ENCODE measurements around the gene WWOX. TPM values are rescaled to one million over a fixed set of nuclear protein-coding genes. Genes with fewer than 3 reads are reported as not detected.

The WWOX gene
- total RNA-seq, 1 experiment from 2014 or later: 15.6 TPM

DNA sequence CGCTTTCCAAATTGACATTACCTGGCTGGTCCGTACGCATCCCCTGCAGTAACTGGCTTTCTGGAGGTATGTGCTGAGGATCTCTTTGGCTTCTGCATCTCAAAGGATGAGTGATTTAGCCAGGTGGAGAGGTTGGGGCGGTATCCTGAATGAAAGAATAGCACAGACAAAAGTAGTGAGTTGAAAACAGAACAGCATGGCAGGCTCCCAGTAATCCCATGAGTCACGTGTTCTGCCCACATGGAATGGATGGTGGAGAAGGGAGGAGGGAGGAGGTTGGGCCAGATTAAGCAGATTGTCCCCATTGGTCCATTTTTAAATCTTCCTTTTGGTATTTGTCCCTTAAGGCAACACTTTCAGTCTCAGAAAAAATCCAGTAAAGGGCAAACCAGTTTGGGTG, 176.0 kb downstream of the WWOX start:
- Histone ChIP-seq H3K27me3 (ENCODE audit: insufficient read depth, low read length) (no peaks in the 10 kb centered on the region), H2BK5ac (ENCODE audit: insufficient read length, low read length) (no peak overlapping the region), H2BK120ac (ENCODE audit: low read depth, low read length, poor library complexity, severe bottlenecking) (no peak overlapping the region), H3K4ac (ENCODE audit: low read depth, low read length) (no peak overlapping the region), H4K20me1 (ENCODE audit: control insufficient read depth, insufficient read depth, insufficient read length) (no peaks in the 10 kb centered on the region), H3T11ph (ENCODE audit: low read length) (no peak overlapping the region), H2BK15ac (ENCODE audit: low read depth, low read length) (no peak overlapping the region), H3K79me1 (ENCODE audit: insufficient read depth, low read depth, low read length, poor library complexity, severe bottlenecking) (no peaks in the 10 kb centered on the region), H3K9me3 (ENCODE audit: control insufficient read depth, low read depth, low read length) (no peaks in the 10 kb centered on the region), H3K27ac (ENCODE audit: insufficient read length, low read depth, low read length) (no peak overlapping the region), H3K23me2 (ENCODE audit: insufficient read length, low read depth, low read length, poor library complexity, severe bottlenecking) (no peaks in the 10 kb centered on the region), H2BK12ac (ENCODE audit: insufficient read length, low read depth, low read length) (no peak overlapping the region), H4K8ac (replicated peaks; ENCODE audit: insufficient read length, low read depth, low read length) (no peak overlapping the region), H3K14ac (ENCODE audit: insufficient read depth, low read length) (no peak overlapping the region), H3K9ac (ENCODE audit: extremely low read depth, insufficient read length, low read length) (no peak overlapping the region), H4K91ac (ENCODE audit: insufficient read length, low read depth, low read length) (no peak overlapping the region), H2BK20ac (ENCODE audit: low read depth, low read length, poor library complexity, severe bottlenecking) (no peak overlapping the region), H4K5ac (ENCODE audit: insufficient read length, low read depth, low read length) (no peak overlapping the region), H2AK5ac (ENCODE audit: insufficient read length, low read length) (no peak overlapping the region), H3K4me1 (ENCODE audit: insufficient read depth, low read length) (peaks cover 6% of the 10 kb centered on the region; the same call in 1 of the 2 replicates), H3K18ac (ENCODE audit: insufficient read length, low read depth, low read length) (no peak overlapping the region), H3K4me2 (ENCODE audit: insufficient read depth, insufficient read length, low read length) (no peak overlapping the region), H2AFZ (ENCODE audit: low read length) (no peak overlapping the region), H3K56ac (ENCODE audit: insufficient read length, low read depth, low read length) (no peak overlapping the region), H3K23ac (ENCODE audit: insufficient read length, low read depth, low read length) (no peak overlapping the region), H3K79me2 (ENCODE audit: insufficient read depth, low read length) (no peaks in the 10 kb centered on the region)
- peaks cover 25 to 27% of the 10 kb centered on the region in 2 experiments for H3K4me1 Mint-ChIP-seq
- no CpG with 5 or more reads among the region's 5 CpGs for WGBS (ENCODE audit: extremely low coverage, insufficient read length, low lambda C conversion rate)
- H3K27ac Mint-ChIP-seq: peak overlapping the region; percentile 36 to 92 (median 53); a peak in 6 of 7 replicates
- H3K9me3 Mint-ChIP-seq: peaks cover 5 to 10% of the 10 kb centered on the region in 2 experiments; a peak in 2 of 5 replicates
- TF ChIP-seq, protein P1, sequence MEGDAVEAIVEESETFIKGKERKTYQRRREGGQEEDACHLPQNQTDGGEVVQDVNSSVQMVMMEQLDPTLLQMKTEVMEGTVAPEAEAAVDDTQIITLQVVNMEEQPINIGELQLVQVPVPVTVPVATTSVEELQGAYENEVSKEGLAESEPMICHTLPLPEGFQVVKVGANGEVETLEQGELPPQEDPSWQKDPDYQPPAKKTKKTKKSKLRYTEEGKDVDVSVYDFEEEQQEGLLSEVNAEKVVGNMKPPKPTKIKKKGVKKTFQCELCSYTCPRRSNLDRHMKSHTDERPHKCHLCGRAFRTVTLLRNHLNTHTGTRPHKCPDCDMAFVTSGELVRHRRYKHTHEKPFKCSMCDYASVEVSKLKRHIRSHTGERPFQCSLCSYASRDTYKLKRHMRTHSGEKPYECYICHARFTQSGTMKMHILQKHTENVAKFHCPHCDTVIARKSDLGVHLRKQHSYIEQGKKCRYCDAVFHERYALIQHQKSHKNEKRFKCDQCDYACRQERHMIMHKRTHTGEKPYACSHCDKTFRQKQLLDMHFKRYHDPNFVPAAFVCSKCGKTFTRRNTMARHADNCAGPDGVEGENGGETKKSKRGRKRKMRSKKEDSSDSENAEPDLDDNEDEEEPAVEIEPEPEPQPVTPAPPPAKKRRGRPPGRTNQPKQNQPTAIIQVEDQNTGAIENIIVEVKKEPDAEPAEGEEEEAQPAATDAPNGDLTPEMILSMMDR (conservative IDR thresholded peaks at IDR 0.05): no peak
- H3K36me3 Mint-ChIP-seq (ENCODE audit: insufficient read depth in 1 of 3, low read depth in 3 of 3): peaks cover 0 to 26% (median 0%) of the 10 kb centered on the region in 3 experiments; a peak in 2 of 7 replicates
- peak overlapping the region in 1 of 2 experiments; percentile 35; a peak in 2 of 5 replicates for H3K4me3 Mint-ChIP-seq
- peaks cover 3% of the 10 kb centered on the region; the same call in 1 of the 2 replicates for H3K27me3 Mint-ChIP-seq (ENCODE audit: low read depth)
- DNase-seq: peak; percentile 60
